HL-60 (cell line): ENCODE data around the gene MYO3B.

Experiments used
- DNase-seq, 2 experiments: peaks; one replicate each; pipeline ENCODE4 v3.0.0-alpha.2; 2010 to 2020; ENCODE audit warnings: low read depth in 1 of 2, low spot score in 1 of 2
- H3K27ac ChIP-seq: fragments of 250-450 bp; sonication (Bioruptor Pico); replicated peaks from 2 replicates; pipeline ENCODE4 v1.5.1; 2020; ENCODE audit warnings: mild to moderate bottlenecking, moderate library complexity
- H3K27me3 ChIP-seq: fragments of 250-450 bp; sonication (Bioruptor Pico); 2 replicates; pipeline ENCODE4 v1.5.1; 2021; ENCODE audit warnings: mild to moderate bottlenecking, moderate library complexity; ENCODE audit not compliant: insufficient read depth, poor library complexity, severe bottlenecking
- H3K4me3 ChIP-seq: replicated peaks from 2 replicates; pipeline ENCODE4 v1.5.1; 2011; ENCODE audit warnings: mild to moderate bottlenecking, control low read depth, low read length; ENCODE audit not compliant: insufficient read depth
- GABPA ChIP-seq: IDR thresholded peaks from 2 replicates; pipeline ENCODE4 v1.6.1; 2012; ENCODE audit warnings: low read depth
- POLR2AphosphoS5 ChIP-seq: IDR thresholded peaks from 2 replicates; pipeline ENCODE4 v1.6.1; 2012; ENCODE audit warnings: low read depth
- SPI1 ChIP-seq: IDR thresholded peaks from 2 replicates; pipeline ENCODE4 v1.6.1; 2012; ENCODE audit warnings: low read depth, mild to moderate bottlenecking, borderline replicate concordance
- TF ChIP-seq, protein P1 (sequence below): IDR thresholded peaks from one replicate; pipeline ENCODE4 v1.5.1; 2011; ENCODE audit warnings: low read length, control low read depth, inconsistent platforms; ENCODE audit not compliant: insufficient read depth
- TF ChIP-seq, protein P2 (sequence below): IDR thresholded peaks from 2 replicates; pipeline ENCODE4 v1.6.1; 2012; ENCODE audit warnings: low read depth; ENCODE audit not compliant: insufficient replicate concordance

MYO3B gene

DNA sequence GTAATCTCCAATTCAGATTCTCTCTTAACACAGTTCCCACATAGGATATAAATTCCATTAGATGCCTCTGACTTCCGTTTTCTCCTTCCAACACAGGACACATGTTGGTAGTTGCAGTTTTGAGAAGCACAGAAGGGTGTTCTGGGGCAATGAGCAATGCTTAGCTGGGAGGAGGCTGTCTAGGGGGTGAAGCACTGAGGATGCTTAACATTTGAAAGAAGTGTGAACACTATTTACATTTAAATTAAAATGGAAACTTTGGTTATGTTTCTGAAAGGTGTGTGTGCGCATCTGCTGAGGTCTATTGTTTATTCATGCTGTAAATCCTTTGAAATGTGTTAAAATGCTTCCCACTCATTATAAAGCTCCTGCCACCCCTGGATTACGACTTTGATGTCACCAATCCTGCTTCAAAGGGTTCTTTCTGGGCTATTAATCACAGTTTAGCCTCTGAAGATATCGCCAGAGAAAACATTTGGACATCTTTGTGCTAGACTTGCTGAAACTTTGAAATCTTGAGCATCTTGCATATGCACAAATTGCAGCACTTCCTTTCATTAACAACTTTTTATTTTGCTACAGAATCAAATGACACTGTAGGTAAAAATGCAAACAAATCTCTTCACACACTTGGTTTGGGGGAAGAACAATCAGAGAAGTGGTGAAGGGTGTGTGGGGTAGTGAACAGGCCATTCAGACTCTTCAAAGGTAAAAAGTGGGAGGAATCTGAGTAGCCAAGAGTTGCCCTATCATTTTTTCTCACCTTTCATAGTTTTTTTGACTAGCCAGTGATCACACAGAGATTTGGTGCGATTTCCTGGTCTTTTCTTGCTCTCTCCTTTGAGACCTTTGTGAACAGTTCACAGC, 258.4 kb downstream of the MYO3B start:
- no peak overlapping the region for H3K4me3 ChIP-seq

DNA sequence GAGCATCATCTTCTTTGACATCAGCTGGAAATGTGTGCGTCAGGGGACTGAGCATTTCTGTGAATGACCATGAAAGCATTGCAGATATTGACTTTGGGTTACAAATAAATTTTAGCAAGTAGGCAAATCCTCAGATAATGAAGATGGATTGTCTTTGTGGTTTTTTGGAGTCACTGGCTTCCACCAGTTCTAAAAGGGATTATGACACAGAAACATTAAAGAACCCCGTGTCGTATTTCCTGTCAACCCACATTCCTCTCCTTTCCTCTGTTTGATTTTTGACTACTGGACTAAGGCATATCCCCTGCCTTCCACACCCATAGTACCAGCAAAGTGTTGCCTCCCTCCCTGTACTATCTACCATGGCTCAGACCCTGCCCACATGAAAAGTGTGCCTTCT, 268.1 kb downstream of the MYO3B start:
- peaks cover 3% of the 10 kb centered on the region for H3K27me3 ChIP-seq
- no peak overlapping the region for H3K27ac ChIP-seq
- H3K4me3 ChIP-seq = no peak overlapping the region
- TF ChIP-seq, protein P1, sequence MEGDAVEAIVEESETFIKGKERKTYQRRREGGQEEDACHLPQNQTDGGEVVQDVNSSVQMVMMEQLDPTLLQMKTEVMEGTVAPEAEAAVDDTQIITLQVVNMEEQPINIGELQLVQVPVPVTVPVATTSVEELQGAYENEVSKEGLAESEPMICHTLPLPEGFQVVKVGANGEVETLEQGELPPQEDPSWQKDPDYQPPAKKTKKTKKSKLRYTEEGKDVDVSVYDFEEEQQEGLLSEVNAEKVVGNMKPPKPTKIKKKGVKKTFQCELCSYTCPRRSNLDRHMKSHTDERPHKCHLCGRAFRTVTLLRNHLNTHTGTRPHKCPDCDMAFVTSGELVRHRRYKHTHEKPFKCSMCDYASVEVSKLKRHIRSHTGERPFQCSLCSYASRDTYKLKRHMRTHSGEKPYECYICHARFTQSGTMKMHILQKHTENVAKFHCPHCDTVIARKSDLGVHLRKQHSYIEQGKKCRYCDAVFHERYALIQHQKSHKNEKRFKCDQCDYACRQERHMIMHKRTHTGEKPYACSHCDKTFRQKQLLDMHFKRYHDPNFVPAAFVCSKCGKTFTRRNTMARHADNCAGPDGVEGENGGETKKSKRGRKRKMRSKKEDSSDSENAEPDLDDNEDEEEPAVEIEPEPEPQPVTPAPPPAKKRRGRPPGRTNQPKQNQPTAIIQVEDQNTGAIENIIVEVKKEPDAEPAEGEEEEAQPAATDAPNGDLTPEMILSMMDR = no peak
- TF ChIP-seq GABPA = no peak
- DNase-seq = no peak

More for the DNA sequence above, 258.4 kb downstream of the MYO3B start:
- DNase-seq = no peak
- no peak for TF ChIP-seq SPI1
- TF ChIP-seq, protein P2, sequence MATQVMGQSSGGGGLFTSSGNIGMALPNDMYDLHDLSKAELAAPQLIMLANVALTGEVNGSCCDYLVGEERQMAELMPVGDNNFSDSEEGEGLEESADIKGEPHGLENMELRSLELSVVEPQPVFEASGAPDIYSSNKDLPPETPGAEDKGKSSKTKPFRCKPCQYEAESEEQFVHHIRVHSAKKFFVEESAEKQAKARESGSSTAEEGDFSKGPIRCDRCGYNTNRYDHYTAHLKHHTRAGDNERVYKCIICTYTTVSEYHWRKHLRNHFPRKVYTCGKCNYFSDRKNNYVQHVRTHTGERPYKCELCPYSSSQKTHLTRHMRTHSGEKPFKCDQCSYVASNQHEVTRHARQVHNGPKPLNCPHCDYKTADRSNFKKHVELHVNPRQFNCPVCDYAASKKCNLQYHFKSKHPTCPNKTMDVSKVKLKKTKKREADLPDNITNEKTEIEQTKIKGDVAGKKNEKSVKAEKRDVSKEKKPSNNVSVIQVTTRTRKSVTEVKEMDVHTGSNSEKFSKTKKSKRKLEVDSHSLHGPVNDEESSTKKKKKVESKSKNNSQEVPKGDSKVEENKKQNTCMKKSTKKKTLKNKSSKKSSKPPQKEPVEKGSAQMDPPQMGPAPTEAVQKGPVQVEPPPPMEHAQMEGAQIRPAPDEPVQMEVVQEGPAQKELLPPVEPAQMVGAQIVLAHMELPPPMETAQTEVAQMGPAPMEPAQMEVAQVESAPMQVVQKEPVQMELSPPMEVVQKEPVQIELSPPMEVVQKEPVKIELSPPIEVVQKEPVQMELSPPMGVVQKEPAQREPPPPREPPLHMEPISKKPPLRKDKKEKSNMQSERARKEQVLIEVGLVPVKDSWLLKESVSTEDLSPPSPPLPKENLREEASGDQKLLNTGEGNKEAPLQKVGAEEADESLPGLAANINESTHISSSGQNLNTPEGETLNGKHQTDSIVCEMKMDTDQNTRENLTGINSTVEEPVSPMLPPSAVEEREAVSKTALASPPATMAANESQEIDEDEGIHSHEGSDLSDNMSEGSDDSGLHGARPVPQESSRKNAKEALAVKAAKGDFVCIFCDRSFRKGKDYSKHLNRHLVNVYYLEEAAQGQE = no peak
- TF ChIP-seq, protein P1 = no peak
- TF ChIP-seq GABPA = no peak
- no peak for TF ChIP-seq POLR2AphosphoS5
- peaks cover 15% of the 10 kb centered on the region for H3K27me3 ChIP-seq
- H3K27ac ChIP-seq = no peak overlapping the region

DNA sequence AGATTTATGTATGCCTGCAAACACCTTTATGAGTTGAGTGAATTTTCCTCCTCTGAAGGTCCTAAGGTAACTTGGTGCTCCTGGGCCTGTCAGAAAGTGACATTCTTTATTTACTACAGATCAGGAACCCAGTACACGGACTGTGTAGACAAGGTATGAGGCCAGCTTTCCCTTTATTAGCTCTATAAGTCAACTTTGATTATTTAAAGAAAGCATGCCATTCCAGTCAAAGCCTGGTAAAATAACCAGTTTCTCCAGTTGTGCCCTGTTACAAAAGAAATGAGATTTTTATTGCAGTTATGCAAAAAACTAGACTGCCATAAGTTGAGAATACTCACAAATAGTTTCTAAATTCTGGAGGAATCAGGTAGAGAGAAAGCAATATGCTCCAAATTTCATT, 271.1 kb downstream of the MYO3B start:
- H3K27ac ChIP-seq = no peak overlapping the region
- DNase-seq = no peak
- TF ChIP-seq, protein P2 = no peak
- TF ChIP-seq SPI1 = no peak

DNA sequence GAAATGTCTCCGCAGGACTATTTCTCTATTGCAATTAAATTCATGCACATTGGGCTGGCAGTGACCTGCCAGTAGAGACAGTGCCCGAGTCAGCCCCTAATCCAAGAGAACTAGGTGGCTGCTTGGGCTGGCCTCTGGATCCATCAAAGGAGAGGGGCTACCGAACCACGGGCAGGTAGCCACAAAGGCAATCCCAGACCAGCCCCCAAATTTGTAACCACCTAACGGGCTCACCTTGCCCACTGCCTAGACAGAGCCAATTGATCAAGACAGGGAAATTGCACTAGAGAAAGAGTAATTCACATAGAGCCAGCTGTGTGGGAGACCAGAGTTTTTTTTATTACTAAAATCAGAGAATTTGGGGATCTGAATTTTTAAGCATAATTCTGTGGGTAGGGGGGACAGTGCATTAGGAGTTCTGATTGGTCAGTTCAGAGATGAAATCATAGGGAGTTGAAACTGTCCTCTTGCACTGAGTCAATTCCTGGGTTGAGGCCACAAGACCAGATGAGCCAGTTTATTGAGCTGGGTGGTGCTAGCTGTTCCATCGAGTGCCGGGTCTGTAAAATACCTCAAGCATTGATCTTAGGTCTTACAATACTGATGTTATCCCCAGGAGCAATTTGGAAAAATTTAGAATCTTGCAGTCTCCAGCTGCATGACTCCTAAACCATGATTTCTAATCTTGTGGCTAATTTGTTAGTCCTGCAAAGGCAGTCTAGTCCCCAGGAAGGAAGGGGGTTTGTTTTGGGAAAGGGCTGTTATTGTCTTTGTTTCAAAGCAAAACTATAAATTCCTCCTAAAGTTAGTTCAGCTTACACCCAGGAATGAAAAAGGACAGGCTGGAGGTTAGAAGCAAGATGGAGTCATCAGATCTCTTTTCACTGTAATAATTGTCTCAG, 276.8 kb downstream of the MYO3B start:
- TF ChIP-seq, protein P2 = no peak
- TF ChIP-seq SPI1 (no peak), POLR2AphosphoS5 (no peak), GABPA (no peak)
- TF ChIP-seq, protein P1 = no peak
- Histone ChIP-seq H3K4me3 (no peak overlapping the region), H3K27ac (no peak overlapping the region), H3K27me3 (peaks cover 3% of the 10 kb centered on the region)
- no peak for DNase-seq

More for the DNA sequence above, 271.1 kb downstream of the MYO3B start:
- Histone ChIP-seq H3K4me3 (no peak overlapping the region), H3K27me3 (peaks cover 3% of the 10 kb centered on the region)
